ENCODE data around the gene TPK1.

The TPK1 gene

DNA sequence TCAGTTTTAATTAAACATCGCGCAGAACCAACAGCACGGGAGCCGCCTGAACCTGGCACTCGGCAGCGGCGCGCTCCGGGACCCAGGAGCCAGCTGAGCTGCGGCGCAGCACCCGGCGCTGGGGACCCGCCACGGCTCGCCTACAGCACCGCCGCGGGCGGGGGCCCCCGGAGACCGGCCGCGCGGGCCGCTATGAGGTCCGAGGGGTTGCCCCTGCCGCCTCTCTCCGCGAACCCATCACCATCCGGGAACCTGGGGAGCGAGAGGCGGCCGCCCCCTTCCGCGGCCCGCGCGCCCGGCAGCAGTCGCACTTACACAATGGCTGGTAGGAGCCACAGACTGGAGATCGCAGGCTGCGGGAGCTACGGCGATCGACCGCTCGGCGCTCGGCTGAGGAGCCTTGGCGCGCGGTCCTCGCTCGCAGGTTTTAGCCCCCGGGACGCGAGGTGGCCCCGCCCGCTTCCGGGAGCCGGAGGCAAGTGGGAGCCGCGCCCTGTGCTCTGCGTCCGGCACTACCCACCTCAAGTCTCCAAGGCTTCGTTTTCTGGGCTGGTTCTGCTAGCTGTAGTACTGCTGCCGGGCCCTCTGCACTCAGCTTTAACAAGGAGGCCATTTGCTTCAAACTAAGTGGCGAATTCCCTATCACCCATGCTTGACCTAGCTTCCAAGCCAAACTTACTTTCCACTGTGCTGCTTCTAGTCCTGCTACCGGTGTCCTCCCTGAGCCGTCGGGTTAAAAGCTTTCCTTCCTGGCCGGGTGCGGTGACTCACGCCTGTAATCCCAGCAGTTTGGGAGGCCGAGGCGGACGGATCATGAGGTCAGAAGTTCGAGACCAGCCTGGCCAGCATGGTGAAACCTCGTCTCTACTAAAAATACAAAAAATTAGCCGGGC, at the start of gene TPK1:
Gene TPK1 (minus strand): TSS at position 402 of the 893 bp plus-strand sequence. CDS start 451 bp downstream, outside the sequence.
- DNase-seq, result peak; percentile 87

DNA sequence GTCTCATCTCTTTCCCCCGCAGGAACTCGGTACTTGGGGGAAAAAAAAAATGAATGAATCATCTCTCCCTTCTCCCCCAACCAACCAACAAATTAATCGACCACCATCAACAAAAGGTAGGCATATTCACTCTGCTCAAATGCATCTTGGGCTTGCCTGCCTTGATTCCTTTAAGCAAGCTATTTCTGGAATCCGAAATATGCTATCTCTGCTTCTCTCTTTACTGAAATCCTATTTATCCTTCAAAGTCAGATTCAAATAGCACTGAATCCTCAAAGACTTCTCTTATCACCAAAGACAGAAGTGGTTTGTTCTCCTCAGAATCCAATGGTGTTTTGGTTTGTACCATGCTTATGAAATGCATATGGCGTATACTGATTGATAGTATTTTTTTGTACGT, 49.6 kb upstream of the TPK1 start:
- DNase-seq, result no peak

DNA sequence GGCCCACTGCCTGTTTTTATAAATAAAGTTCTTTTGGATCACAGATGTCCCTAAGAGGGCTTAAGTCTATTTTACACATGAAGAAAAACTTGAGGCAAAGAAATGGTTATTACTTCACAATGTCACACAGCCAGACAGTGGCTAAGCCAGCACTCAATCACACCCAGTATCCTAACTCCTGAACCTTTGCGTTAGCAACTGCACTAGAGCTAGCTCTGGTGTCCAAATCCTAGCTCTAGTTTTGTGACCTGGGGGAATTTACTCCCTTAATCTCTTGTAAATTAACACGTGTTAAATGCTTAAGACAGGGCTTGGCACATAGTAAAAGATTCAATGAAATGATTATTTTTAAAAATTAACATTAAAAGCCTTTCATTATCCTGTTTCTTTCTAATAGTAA, 49.0 kb upstream of the TPK1 start:
- DNase-seq, result no peak

DNA sequence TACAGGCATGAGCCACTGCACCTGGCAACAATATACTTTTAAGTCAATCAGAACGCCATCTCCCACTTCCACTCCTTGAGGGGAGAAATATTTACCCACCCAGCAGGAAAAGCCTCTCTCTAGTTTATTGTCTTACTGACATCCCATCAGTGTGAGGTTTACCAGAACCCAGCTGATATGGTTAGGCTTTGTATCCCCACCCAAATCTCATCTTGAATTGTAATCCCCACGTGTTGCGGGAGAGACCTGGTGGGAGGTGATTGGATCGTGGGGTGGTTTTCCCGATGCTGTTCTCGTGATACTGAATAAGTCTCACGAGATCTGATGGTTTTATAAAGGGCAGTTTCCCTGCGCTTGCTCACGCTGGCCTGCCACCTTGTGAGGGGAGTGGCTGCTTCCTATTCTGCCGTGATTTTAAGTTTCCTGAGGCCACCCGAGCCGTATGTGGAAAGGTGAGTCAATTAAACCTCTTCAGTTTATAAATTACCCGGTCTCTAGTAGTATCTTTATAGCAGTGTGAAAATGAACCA, 37.5 kb upstream of the TPK1 start:
- DNase-seq, result no peak

GRCh38 chr7:144869082-144869481, 33.2 kb upstream of the TPK1 start:
- DNase-seq, result no peak

GRCh38 chr7:144866189-144866588, 30.3 kb upstream of the TPK1 start:
- no peak for DNase-seq

DNA sequence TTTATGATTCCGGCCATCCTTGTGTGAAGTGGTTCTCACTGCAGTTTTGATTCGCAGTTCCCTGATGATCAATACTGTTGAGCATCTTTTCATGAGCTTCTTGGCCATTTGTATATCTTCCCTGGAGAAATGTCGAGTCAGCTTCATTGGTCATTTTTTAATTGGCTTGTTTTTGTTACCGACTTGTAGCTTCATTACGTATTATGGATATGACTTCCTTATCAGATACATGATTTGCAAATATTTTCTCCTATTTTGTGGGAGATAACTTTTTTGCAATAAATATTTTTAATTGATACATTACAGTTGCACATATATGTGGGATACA, 27.4 kb upstream of the TPK1 start:
- no peak for DNase-seq

- DNase-seq, result no peak
Observed at GRCh38 chr7:144862612-144863319, 26.9 kb upstream of the TPK1 start.

DNA sequence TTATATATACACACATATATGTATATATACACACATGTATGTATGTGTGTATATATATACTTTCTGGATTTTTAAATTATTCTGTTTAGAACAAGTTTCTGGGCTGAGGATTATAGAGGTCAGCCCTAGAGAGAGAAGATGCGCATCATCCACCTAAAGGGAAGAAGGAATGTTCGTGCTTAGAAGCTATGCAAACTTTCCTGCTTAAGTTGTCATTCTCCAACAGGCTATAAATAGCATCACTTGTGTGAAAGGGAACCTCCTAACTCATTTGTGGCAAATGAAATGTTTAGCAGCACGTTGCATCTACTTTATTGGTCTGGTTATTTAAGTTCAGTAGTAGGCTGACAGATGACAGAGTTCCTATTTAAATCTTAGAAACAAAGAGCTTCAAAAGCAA, 23.9 kb upstream of the TPK1 start:
- DNase-seq, result no peak

DNA sequence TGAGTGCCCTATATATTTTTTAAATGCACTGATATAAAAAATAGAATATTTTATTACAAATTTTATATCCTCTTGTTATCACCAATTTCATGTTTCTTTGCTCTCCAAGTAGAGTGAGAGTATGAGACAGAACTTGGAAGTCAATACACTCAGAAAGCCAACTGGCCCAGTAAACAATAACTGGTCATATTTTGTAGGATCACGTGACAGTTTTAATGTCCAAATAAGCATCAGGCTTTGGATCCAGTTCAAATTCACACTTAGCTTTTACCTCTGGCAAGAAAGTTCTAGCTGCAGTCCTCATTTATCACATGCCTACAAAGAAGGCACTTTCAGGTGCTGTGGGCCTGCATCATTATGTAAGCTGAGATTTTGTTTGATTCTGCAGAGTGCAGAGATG, 21.6 kb upstream of the TPK1 start:
- DNase-seq, result no peak

- DNase-seq, result peak; percentile 2
Observed at GRCh38 chr7:144854839-144855424, 19.1 kb upstream of the TPK1 start.

- no peak for DNase-seq
Observed at GRCh38 chr7:144853542-144853941, 17.7 kb upstream of the TPK1 start.

- no peak for DNase-seq
Observed at GRCh38 chr7:144848078-144848477, 12.2 kb upstream of the TPK1 start.

DNA sequence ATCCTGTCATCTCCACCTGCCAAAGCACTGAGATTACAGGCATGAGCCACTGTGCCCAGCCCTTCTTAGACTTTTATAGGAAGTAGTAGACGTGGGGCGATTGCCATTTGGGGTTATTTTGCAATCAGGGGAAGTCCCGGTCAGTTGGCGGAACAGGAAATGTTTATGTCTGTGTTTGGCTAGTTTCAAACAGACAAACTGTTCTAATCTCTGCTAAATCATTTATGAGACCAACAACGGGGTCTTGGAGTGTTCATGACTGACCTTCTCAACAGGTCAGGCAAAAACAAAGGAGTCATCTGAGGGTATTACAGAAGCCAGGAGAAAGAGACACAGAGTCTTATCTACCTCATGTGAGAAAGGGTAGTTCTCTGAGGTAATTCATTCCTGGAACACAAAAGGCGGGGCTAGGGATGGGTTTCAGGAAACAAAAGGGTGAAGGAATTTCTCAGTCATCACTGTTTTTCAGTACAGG, 6.6 kb upstream of the TPK1 start:
- DNase-seq, result no peak

DNA sequence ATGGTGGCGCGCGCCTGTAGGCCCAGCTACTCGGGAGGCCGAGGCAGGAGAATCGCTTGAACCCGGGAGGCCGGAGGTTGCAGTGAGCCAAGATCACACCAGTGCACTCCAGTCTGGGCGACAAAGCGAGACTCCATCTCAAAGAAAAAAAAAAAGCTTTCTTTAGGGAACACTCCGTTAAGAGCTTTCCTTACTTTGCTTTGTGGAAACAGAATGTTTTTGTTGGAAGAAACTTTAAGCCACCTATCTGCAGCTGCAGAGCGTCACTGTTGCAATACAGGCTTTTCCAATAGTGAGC, 641 bp upstream of the TPK1 start:
- no peak for DNase-seq

GRCh38 chr7:144835155-144835611, 670 bp downstream of the TPK1 start:
- DNase-seq, result peak; percentile 28

GRCh38 chr7:144834641-144835144, 1.2 kb downstream of the TPK1 start:
- DNase-seq, result no peak

DNA sequence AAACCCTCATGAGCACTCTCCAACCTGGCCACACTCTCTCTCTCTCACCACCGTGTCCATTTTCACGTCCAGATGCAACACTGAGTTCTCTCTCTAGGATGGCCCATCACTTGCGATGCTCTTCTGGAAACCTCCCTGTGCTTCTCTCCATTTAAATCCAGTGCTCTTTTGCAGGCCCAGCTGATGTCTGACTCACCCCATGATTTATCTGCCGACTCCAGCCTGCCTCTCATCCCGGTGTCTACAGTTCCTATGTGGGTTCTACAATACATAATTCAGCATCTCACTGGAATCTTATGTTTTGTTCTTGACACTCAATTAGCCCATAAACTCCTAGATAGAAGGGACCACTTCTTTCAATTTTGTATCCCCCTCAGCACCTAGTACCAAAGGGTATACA, 5.0 kb downstream of the TPK1 start:
- DNase-seq, result no peak

DNA sequence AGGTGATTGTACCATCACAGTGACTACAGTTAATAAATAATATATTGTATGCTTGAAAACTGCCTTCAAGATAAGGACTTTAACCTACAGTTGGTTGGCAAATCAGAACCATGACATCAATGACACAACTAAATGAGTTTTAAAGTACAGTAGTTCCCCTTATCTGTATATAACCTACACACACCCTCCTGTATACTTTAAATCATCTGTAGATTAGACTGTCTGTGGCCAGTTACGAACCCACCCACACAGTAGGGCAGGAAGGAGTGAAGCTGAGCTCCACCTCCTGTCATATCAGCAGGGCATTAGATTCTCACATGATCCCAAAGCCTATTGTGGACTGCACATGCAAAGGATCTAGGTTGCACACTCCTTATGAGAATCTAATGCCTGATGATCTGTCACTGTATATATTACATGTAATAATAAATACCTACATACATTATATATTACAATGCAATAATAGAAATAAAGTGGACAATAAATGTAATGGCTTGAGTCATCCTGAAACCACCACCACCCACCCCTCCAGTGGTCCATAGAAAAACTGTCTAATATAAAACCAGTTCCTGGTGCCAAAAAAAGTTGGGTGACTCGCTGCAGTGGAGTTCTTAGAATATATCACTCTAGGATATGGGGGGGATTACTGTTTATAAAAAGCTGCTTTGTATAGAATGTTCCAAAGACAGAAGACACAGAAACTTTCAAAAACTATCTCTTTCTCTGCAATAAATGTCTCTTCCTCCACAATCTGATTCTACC, 5.6 kb downstream of the TPK1 start:
- no peak for DNase-seq

GRCh38 chr7:144827621-144828020, 8.2 kb downstream of the TPK1 start:
- no peak for DNase-seq

GRCh38 chr7:144826208-144826607, 9.6 kb downstream of the TPK1 start:
- no peak for DNase-seq

GRCh38 chr7:144824360-144824759, 11.5 kb downstream of the TPK1 start:
- DNase-seq, result no peak

- DNase-seq, result no peak
Observed at GRCh38 chr7:144822223-144822622, 13.6 kb downstream of the TPK1 start.

All from DMS153 (cell line).